NCI-H345 treated with DMSO at 0.1 percent for 48 hours (cell line): ENCODE data around the gene YPEL3.

Source experiments
- DNase-seq: peaks from one replicate; lab custom pipeline; 2025; ENCODE audit not compliant: unreplicated experiment; lab: John Stamatoyannopoulos, UW

The YPEL3 gene

DNA sequence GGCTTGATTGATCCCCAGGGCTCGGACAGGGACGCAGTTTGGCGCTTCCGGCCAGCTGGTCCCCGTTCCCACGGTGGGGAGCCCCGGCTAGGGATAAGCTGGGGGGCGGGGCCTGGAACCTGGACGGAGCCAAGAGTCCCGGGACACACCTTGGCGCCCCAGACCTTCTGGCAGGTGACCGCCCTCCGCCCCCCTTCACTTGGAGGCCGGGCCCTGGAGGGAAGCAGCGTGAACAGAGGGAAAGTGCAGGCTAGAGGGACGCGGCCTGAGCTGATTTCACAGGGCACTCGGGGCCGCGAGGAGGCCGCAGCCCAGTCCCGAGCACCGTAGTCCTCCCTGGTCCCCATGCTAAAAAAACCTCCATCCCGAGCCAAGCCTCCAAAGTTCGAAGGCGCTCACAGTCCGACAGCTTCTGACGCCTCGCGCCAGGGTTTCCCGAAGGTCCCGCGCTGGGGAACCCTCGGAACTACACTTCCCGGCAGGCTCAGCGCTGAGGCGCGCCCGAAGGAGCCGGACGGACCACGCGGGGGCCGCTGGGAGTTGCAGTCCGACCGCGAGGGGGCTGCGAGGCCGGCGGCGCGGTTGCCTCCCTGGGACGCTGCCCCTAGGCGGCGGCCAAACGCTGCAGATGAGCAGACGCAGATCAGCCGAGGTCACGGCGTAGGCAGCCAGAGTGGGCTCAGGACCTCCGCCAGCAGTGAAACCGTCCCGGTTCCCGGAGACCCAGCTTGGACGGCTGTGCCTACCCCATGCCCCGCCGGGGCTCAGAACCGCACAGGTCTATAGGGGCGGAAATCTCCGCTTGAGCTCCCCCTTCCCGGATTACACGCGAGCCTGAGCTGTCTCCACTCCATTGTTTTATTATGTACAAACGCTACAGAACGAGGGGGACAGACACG is 4.3 kb downstream of the YPEL3 start, which contains the start of gene TBX6:
TBX6 (minus strand) TSS at position 451 of the 899 bp plus-strand sequence. CDS start 731 bp downstream, outside the sequence.
- peak; percentile 90 for DNase-seq

GRCh38 chr16:30090610-30091331 is 5.2 kb downstream of the YPEL3 start:
- no peak for DNase-seq

DNA sequence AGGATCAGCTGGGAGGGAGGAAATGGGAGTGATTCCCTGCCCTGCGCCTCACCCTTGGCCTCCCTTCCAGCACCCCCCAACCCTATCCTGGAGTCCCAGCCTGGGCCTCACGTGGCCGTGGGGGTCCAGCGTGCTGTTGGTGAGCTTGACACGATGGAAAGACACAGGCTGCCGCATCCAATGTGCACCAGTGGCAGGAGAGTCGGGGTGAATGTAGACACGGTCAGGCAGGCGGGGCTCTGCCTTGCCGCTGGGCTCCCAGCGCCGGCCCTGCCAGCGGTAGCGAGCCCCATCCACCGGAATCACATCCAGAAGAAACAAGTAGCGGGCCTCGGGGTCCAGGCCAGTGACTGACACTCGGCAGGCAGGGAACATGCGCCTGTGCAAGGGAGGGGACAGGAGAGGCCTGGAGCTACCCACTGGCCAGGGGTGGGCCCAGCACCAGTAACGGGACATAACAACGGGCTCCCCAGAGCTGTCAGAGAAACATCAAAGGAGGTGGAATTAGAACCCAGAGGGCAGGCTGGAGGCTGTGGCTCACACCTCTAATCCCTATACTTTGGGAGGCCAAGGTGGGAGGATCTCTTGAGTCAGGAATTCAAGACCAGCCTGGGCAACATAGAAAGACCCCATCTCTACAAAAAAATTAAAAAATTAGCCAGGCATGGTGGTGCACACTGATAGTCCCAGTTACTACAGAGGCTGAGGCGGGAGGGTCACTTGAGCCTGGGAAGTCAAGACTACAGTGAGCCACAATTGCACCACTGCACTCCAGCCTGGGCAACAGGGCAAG is 7.0 kb downstream of the YPEL3 start:
- DNase-seq, result no peak

- DNase-seq, result no peak
These were observed 7.7 kb downstream of the YPEL3 start for GRCh38 chr16:30088237-30088831.

GRCh38 chr16:30087181-30087898 is 8.7 kb downstream of the YPEL3 start:
- DNase-seq, result no peak

- no peak for DNase-seq
These were observed 9.5 kb downstream of the YPEL3 start for GRCh38 chr16:30086291-30087140.

DNA sequence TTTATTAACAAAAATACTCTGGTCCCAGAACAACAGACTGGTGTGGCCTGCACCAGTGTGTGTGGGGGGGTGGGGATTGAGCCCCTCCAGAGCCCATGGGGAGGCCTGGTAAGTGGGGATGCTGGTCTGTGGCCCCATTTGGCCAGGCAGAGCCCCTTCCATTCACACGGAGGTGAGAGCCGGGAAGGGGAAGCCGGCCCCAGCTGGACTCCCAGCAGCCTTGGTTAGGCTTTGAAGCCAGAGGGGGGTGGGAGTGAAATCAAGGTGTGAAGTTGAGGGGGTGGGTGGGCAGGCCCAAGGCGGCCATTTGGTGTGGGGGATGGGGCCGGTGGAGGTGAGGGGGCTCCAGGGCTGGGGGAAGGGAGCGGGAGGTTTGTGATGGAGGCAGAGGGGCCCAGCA is 10.2 kb downstream of the YPEL3 start:
- no peak for DNase-seq

GRCh38 chr16:30085247-30085646 is 10.8 kb downstream of the YPEL3 start:
- no peak for DNase-seq

DNA sequence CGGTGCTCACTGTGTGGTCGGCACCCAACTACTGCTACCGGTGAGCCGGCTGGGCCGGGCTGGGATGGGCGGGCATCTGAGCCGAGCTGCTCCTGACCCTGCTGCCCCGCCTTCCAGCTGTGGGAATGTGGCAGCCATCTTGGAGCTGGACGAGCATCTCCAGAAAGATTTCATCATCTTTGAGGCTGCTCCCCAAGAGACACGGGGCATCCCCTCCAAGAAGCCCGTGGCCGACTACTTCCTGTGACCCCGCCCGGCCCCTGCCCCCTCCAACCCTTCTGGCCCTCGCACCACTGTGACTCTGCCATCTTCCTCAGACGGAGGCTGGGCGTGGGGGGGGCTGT is 11.2 kb downstream of the YPEL3 start:
- no peak for DNase-seq

DNA sequence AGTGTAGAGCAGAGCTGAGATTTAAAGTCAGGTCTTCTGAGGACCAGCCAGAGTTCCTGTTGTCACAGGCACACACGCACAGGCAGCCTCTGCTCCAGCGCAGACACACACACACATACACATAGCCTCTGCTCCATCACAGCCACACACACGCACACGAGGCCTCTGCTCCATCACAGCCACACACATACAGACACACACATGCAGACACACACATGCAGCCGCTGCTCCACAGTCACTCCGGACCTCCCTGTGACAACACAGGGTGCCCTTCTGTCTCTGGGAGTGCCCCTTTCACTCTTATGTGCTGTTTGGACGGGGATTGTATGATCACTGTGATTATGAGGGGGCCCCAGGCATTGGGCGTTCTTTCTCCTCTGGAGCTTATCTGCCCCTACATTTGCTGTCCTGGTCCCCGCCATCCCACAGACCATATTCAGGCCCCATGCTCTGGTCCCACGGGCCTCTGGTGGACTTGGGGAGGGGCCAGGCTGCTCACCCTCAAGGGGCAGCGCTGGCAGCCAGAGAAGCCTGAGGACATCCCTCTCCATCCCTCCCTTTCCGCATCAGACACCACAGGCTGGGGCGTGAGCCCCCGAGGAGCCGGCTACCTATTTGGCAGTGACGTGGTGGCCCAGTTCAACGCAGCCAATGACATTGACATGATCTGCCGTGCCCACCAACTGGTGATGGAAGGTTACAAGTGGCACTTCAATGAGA is 11.8 kb downstream of the YPEL3 start:
- no peak for DNase-seq

DNA sequence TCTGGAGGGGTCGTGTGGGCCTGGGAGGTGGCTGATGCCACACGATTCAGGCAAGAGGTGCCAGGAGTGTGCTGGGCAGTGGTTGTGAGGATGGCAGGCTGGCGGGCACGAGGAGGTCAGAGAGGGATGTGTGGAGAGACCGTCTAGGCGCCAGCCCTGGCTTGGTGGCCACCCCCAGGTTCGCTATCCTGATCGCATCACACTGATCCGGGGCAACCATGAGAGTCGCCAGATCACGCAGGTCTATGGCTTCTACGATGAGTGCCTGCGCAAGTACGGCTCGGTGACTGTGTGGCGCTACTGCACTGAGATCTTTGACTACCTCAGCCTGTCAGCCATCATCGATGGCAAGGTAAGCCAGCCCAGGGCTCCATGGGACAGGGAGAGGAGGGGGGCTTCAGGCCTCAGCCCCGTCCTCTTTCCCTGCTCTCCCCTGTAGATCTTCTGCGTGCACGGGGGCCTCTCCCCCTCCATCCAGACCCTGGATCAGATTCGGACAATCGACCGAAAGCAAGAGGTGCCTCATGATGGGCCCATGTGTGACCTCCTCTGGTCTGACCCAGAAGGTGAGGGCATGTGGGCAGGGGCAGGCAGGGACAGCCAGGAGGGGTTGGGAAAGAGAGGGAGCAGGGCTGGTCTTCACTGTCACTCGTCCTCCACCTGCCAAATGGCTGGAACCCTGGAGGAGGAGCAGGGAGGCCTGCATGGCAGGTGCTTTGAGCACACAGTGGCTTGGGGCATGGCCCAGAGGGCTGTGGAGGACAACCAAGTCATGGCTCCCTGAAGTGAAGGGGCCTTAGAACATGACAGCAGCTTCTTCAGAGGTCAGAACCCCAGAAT is 12.6 kb downstream of the YPEL3 start:
- DNase-seq, result no peak

DNA sequence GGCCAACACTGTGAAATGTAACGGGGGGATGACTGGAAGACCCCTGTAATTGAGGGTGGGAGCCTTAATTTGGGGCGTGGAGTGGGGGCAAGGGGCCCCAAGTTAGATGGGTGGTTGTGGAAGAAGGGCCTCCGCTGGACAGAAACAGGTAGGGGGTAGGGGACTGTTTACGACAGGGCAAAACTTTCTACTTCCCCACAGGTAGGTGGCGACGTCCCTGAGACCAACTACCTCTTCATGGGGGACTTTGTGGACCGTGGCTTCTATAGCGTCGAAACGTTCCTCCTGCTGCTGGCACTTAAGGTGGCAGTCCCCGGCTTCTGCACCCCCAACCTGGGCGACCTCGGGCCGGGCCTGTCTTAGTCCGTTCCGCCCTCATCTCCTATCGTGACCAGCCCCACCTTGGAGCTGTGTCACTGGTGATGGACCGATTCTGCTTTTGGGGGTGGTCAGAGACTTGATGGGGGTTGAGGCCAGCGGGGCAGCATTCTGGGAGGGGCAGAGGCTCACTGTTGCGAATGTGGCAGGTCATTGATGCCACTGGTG is 13.4 kb downstream of the YPEL3 start:
- DNase-seq, result no peak

GRCh38 chr16:30079480-30079879 is 16.5 kb downstream of the YPEL3 start:
- no peak for DNase-seq

DNA sequence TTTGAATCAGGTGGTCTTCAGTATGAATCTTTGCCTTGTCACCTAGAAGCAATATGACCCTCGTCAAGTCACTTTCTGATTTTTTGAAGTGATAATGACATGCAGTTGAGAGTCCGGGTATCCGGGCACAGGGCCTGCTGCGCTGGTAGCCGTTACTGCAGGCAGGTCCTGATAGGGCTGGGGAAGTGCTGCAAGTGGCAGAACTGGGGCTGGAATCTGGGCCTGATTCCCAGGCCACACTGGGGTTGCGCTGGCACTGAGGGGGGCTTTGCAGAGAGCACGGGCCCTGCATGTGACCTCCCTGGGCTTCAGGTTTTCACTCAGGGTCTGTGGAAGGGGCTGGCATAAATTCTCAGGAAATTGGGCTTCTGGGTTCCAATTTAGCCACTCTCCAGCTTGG is 17.3 kb downstream of the YPEL3 start:
- no peak for DNase-seq

DNA sequence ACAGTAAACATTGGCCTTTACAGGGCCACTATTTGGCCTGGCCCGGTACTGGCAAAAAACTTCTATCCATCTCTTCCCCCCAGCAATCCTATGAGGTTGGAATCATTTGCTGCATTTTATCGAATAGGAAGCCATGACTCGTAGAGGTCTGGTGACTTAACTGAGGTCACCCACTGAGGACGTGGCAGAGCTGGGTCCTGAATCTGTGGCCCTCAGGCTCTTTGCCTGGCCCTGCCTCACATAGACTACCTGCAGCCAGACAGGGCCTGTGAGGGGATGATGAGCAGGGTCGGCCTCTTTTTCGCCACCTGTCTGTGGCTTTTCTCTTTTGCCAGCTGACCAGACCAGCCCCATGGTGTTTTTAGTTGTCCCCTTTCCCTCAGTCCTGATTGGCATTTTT is 18.4 kb downstream of the YPEL3 start:
- DNase-seq, result no peak

- no peak for DNase-seq
These were observed 19.7 kb downstream of the YPEL3 start for GRCh38 chr16:30076276-30076791.

DNA sequence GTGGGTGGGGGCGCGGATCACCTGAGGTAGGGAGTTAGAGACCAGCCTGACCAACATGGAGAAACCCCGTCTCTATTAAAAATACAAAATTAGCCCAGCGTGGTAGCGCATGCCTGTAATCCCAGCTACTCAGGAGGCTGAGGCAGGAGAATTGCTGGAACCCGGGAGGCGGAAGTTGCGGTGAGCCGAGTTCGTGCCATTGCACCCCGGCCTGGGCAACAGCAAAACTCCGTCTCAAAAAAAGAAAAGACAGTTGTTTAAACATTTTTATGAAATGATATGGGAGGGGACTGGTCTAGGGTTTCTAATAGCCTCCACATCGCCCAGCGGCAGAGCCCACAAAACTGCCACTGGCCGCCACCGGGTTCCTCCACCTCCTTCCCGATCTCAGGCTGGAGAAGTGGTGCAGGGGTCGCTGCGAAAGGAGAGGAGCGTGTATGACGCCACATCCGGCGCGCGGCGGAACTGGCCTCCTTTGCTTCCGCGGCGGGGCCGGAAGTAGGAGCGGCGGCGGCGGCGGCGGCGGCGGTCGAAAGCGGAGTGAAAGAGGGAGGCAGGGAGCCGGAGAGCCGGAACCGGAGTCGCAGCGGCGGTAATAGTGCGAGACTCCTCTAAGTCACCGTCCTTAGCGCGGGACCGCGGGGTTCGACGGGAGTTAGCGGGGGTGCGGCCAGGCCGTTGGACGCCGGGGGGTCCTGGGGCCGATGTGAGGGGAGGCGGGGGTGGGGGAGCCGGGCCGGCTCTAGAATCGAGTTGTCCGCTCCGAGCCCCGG is 20.3 kb downstream of the YPEL3 start, which contains the start of gene PPP4C:
PPP4C (plus strand) TSS at position 492 of the 773 bp plus-strand sequence. CDS start 384 bp downstream, outside the sequence.
- DNase-seq, result peak; percentile 90
